ENCODE data around the gene PSTPIP1.

GRCh38 chr15:77069521-77070121 is 74.7 kb downstream of the PSTPIP1 start:
- no peak for TF ChIP-seq EZH2 (IDR thresholded peaks at IDR 0.05; ENCODE audit: low read length)
- no peak for TF ChIP-seq CTCF (optimal IDR thresholded peaks at IDR 0.05 in 1 of 3, IDR thresholded peaks at IDR 0.05 in 1 of 3, conservative IDR thresholded peaks at IDR 0.05 in 1 of 3; ENCODE audit: extremely low read depth in 1 of 3, insufficient read depth in 2 of 3, low read length in 3 of 3)
